ENCODE measurements around the gene PABPN1L. TPM values are rescaled to one million over a fixed set of nuclear protein-coding genes. Genes with fewer than 3 reads are reported as not detected.

The PABPN1L gene
- total RNA-seq, 2 experiments from 2014 or later = not detected

DNA sequence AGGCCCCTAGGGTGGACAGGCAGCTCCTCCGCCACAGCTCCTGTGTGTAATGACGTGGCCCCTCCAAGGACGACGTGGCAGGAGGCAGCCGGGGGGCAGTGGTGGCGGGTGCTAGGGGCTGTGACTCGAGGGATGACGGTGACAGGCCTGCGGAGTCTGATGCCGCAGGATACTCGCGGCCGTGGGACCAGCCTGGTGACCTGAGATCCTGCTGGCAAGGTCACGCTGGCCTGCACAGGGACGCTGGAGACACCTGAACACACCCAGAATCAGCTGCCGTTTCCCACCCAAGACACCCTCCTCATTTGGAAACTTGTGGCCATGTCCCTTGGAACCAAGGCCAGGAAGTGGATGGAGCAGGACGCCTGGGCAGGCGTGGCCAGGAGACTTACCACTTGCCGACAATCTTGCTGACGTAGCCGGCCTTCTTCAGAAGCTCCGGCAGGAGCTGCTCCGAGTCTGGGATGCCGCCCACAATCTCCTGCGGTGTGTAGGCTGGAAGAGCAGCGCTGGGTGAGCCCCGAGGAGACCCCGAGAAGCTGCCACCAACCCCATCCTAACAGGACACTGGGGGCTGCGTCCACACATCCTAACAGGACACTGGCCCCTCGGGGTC lies 25.8 kb downstream of the PABPN1L start:
- H3K4me3 Mint-ChIP-seq = no peak overlapping the region
- no peaks in the 10 kb centered on the region for H3K9me3 Mint-ChIP-seq
- Histone ChIP-seq H3K4me3 (ENCODE audit: low read length) (no peak overlapping the region), H3K27me3 (ENCODE audit: control insufficient read depth in 1 of 2, insufficient read depth in 2 of 2, low read length in 2 of 2) (no peaks in the 10 kb centered on the region), H3K9me3 (ENCODE audit: control insufficient read depth in 1 of 2, insufficient read depth in 1 of 2, low read length in 2 of 2) (no peaks in the 10 kb centered on the region), H3K27ac (ENCODE audit: low read depth in 1 of 2, low read length in 2 of 2) (no peak overlapping the region), H3K4me1 (ENCODE audit: insufficient read depth, low read length) (no peaks in the 10 kb centered on the region), H3K36me3 (ENCODE audit: insufficient read depth, low read length) (peaks cover 27% of the 10 kb centered on the region)
- H3K27ac Mint-ChIP-seq = no peak overlapping the region
- CTCF ChIA-PET = no interaction called here
- intact Hi-C loops (cut with DNase I, micrococcal nuclease) = no loop called here
- TF ChIP-seq, protein P1, sequence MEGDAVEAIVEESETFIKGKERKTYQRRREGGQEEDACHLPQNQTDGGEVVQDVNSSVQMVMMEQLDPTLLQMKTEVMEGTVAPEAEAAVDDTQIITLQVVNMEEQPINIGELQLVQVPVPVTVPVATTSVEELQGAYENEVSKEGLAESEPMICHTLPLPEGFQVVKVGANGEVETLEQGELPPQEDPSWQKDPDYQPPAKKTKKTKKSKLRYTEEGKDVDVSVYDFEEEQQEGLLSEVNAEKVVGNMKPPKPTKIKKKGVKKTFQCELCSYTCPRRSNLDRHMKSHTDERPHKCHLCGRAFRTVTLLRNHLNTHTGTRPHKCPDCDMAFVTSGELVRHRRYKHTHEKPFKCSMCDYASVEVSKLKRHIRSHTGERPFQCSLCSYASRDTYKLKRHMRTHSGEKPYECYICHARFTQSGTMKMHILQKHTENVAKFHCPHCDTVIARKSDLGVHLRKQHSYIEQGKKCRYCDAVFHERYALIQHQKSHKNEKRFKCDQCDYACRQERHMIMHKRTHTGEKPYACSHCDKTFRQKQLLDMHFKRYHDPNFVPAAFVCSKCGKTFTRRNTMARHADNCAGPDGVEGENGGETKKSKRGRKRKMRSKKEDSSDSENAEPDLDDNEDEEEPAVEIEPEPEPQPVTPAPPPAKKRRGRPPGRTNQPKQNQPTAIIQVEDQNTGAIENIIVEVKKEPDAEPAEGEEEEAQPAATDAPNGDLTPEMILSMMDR (IDR thresholded peaks at IDR 0.05) = no peak
- H3K4me1 Mint-ChIP-seq (ENCODE audit: low read depth) = no peaks in the 10 kb centered on the region
- no peaks in the 10 kb centered on the region for H3K27me3 Mint-ChIP-seq
- DNase-seq (no peak), ATAC-seq (ENCODE audit: poor library complexity) (no peak)
- H3K36me3 Mint-ChIP-seq (ENCODE audit: low read depth) = peaks cover 10% of the 10 kb centered on the region
- POLR2A ChIA-PET = no interaction called here

GRCh38 chr16:88839745-88840599 lies 26.5 kb downstream of the PABPN1L start:
- ATAC-seq (ENCODE audit: poor library complexity) (no peak), DNase-seq (no peak)
- Mint-ChIP-seq H3K4me1 (ENCODE audit: low read depth) (no peaks in the 10 kb centered on the region), H3K27me3 (no peaks in the 10 kb centered on the region), H3K36me3 (ENCODE audit: low read depth) (peaks cover 10% of the 10 kb centered on the region), H3K27ac (no peak overlapping the region), H3K9me3 (no peaks in the 10 kb centered on the region), H3K4me3 (no peak overlapping the region)
- no peak overlapping the region for H3K27ac ChIP-seq (ENCODE audit: low read depth in 1 of 2, low read length in 2 of 2)
- no peaks in the 10 kb centered on the region for H3K27me3 ChIP-seq (ENCODE audit: control insufficient read depth in 1 of 2, insufficient read depth in 2 of 2, low read length in 2 of 2)
- TF ChIP-seq, protein P1 (IDR thresholded peaks at IDR 0.05) = no peak
- intact Hi-C loops (cut with DNase I, micrococcal nuclease) = no loop called here
- POLR2A ChIA-PET = no interaction called here
- H3K9me3 ChIP-seq (ENCODE audit: control insufficient read depth in 1 of 2, insufficient read depth in 1 of 2, low read length in 2 of 2) = no peaks in the 10 kb centered on the region
- H3K4me3 ChIP-seq (ENCODE audit: low read length) = no peak overlapping the region
- H3K4me1 ChIP-seq (ENCODE audit: insufficient read depth, low read length) = no peaks in the 10 kb centered on the region
- peaks cover 27% of the 10 kb centered on the region for H3K36me3 ChIP-seq (ENCODE audit: insufficient read depth, low read length)
- CTCF ChIA-PET = no interaction called here

DNA sequence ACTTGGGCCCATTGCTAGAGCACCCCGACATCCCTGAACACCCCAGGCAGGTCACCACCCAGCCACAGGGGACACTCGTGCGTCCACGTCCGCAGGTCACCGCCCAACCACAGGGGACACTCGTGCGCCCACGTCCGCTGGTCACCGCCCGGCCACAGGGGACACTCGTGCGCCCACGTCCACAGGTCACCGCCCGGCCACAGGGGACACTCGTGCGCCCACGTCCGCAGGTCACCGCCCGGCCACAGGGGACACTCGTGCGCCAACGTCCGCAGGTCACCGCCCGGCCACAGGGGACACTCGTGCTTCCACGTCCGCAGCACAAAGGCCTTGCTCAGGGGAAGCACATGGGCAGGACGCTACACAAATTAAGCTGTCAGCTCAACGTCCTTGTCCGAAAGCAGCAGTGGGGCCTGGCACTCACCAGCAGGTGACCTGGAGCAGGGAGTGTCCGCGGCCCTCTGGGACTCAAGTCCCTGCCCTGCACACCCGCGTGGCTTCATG lies 27.4 kb downstream of the PABPN1L start:
- ChIA-PET CTCF (no interaction called here), POLR2A (no interaction called here)
- no peak for ATAC-seq (ENCODE audit: poor library complexity)
- Histone ChIP-seq H3K9me3 (ENCODE audit: control insufficient read depth in 1 of 2, insufficient read depth in 1 of 2, low read length in 2 of 2) (no peaks in the 10 kb centered on the region), H3K27me3 (ENCODE audit: control insufficient read depth in 1 of 2, insufficient read depth in 2 of 2, low read length in 2 of 2) (no peaks in the 10 kb centered on the region), H3K36me3 (ENCODE audit: insufficient read depth, low read length) (peaks cover 27% of the 10 kb centered on the region), H3K4me1 (ENCODE audit: insufficient read depth, low read length) (no peaks in the 10 kb centered on the region), H3K27ac (ENCODE audit: low read depth in 1 of 2, low read length in 2 of 2) (no peak overlapping the region), H3K4me3 (ENCODE audit: low read length) (no peak overlapping the region)
- TF ChIP-seq, protein P1 (IDR thresholded peaks at IDR 0.05) = no peak
- intact Hi-C loops (cut with DNase I, micrococcal nuclease) = no loop called here
- Mint-ChIP-seq H3K4me1 (ENCODE audit: low read depth) (no peaks in the 10 kb centered on the region), H3K9me3 (no peaks in the 10 kb centered on the region), H3K4me3 (no peak overlapping the region), H3K36me3 (ENCODE audit: low read depth) (peaks cover 10% of the 10 kb centered on the region), H3K27ac (no peak overlapping the region), H3K27me3 (no peaks in the 10 kb centered on the region)
- DNase-seq = no peak

All from CD4-positive, alpha-beta T cell (primary cell).